ENCODE measurements around the gene GABBR2.

GABBR2 gene

DNA sequence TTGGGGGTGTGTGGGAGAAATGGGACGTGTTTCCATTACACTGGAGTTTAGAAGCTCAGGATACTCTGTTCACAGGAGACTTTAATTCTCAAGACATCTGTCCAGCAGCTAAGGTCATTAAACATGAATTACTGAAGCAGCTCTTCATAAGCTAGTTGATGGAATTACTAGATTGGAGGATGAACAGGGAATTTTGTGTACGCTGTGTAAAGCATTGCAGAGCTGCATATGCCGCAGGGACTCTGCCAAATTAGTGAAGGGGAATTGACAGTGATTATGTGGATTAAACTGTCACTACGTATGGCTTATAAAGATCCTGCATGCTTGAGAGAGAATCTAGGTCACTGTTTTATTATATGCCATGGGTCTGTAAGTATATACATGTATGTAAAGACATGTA, 275.8 kb downstream of the GABBR2 start:
- no peak for DNase-seq (ENCODE audit: low read depth)

DNA sequence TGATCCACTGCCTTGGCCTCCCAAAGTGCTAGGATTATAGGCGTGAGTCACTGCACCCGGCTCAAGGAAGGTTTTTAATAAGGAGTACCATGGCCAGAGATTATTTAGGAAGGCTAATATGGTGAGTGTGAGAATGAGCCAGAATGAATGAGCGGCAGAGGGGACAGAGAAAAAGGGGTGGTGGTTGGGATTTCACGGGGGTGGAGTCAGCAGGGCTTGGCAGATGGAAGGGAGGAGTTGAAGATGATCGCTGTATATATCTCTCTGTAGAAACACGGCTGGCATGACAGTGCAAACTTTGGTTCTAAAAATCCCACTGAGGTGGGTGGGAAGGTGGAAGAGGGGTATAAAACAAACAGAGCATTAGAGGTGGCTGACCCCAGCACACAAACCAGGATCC, 276.6 kb downstream of the GABBR2 start:
- no peak for DNase-seq (ENCODE audit: low read depth)

DNA sequence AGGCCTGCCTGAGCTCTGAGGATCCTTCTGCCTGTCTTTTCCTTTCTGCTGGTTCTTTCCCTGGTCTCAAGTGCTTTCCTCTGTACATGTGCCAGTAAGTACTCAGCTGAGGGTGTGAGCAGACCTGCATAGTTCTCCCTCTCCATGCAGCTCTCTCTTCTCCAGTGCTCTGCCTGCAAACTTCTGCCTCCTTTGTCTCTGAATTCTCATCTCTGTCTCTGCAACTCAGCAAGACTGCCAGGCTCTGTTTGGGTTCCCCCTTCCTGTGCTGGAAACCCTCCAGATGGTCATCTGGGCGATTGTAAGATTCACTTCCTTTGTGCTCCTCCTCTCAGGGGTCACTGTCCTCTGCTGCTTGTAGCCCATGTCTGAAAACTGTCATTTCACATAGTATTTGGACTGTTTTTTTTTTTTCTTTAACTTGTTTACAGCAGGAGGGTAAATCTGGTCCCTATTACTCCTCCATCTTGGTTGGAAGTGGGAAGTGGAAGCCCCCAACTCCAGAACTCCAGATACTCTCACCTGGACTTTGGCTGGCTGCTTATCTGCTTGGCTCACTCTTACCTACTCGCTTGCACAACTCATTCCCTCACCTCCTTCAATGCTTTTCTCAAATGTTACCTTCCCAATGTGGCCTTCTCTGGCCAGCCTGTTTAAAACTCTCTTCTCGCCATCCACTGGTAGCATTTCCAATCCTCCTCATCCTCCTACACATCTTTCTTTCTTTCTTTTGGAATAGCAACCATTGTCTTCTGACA, 278.0 kb downstream of the GABBR2 start:
- DNase-seq (ENCODE audit: low read depth), result no peak

DNA sequence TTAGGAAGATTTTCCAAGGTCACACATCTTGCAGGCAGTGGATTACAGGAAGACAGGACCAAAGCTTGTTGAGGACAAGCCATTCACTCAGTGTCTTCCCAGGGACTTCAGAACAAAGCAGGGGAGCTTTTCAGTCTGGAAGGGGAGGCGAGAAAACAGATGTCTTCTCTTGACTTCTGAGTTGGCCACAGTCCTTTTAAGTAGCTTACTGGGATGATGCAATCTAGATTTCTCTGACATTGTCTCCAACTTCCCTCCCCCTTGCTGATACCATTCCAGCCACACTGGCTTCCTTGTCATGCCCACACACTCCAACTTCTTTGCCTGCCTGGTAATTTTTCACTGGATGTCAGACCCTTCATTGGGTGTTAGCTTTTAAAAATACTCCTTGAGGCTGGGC, 279.1 kb downstream of the GABBR2 start:
- DNase-seq (ENCODE audit: low read depth), result no peak

DNA sequence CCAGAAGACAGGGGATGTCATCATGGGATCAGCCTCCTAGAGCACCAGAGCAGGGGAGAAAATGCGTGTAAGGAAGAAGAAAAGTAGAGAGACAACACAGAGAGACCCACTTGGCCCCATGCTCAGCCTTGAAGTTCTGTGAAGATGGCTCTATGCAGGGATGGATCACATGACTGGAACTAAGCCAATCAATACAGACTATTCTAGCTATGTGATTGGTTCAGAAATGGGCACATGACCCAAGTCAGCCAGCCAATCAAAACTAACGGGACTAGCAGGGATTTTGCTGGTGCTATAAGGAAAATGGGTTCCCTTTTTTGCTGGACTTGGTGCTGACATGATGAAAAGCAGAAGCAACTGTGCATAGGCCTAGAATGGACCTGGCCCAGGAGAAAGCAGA, 280.3 kb downstream of the GABBR2 start:
- no peak for DNase-seq (ENCODE audit: low read depth)

DNA sequence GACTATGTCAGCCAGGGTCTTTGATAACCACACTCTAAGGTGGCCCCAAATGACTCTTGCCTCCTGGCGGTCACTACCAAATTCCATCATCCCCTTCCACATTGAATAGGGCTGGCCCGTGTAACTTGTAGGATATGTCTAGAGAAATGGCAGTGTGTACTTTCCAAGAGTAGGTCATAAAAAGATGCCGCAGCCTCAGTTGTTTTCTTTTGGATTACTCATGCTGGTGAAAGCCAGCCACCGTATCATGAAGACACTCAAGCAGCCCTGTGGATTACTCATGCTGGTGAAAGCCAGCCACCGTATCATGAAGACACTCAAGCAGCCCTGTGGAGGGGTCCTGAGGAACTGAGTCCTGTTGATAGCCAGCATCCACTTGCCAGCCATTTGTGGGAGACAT, 281.2 kb downstream of the GABBR2 start:
- no peak for DNase-seq (ENCODE audit: low read depth)

DNA sequence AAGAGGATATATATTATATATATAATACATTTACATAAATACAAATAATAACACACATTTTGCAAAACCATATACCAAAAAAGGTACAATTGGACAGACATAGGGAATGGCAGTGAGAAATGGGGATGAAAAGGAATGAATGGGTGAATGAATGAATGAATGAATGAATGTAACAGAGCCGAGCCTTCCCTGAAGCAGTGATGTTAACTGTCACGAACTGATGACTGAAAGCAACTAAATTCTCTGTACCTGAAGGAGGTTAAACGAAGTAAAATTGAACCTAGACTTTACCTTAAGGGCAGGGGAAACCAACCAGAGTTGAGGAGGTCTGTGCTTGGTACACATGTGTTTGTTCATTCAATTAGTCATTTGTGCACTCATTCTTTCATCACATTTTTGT, 283.7 kb downstream of the GABBR2 start:
- DNase-seq (ENCODE audit: low read depth), result no peak

DNA sequence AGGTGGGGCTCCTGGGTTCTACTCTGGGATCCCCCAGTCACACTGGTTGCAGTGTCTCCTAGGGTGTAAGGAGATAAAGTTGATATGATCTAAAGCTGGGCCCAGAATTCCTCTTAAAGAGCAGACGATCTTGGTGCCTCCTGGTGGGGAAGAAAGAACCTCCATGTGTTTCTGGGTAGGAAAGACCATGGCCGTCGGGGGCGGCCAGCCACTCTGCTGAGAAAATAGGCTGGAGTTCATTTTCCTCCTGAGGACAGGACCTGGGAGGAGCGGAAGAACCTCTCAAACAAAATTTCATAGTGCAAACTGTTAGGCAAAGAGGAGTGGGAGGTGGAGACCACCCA, 289.5 kb downstream of the GABBR2 start:
- no peak for DNase-seq (ENCODE audit: low read depth)

DNA sequence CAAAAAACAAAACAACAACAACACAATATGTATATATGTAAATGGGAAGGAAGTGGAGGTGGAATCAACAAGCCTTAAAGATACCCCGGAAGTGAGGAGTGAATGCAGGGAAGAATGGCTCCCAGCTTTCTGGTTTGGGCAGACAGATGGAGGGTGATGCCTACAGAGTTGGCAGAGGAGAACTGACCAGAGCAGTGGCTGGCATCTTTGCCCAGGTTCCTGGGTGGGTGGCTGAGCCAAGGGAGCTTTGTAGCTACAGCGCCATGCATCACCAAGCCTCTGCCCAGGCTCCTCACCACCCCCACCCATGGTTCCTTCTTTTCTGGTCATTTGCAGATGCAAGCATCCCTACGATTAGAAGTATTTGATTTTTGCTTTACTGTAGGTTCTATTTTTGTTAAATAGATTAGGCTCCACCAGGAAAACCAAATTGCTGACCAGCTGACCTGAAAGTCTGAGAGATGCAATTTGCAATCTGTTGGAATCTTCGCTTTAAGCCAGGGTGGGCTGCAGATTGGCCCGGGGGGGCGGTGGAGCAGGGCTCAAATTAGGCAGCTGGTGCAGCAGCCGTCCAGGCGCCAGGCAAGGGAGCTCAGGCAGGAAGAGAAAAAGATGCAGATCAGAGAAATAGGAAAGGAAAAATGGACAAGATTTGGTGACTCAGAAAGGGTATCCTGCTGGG, 290.0 kb downstream of the GABBR2 start:
- no peak for DNase-seq (ENCODE audit: low read depth)

DNA sequence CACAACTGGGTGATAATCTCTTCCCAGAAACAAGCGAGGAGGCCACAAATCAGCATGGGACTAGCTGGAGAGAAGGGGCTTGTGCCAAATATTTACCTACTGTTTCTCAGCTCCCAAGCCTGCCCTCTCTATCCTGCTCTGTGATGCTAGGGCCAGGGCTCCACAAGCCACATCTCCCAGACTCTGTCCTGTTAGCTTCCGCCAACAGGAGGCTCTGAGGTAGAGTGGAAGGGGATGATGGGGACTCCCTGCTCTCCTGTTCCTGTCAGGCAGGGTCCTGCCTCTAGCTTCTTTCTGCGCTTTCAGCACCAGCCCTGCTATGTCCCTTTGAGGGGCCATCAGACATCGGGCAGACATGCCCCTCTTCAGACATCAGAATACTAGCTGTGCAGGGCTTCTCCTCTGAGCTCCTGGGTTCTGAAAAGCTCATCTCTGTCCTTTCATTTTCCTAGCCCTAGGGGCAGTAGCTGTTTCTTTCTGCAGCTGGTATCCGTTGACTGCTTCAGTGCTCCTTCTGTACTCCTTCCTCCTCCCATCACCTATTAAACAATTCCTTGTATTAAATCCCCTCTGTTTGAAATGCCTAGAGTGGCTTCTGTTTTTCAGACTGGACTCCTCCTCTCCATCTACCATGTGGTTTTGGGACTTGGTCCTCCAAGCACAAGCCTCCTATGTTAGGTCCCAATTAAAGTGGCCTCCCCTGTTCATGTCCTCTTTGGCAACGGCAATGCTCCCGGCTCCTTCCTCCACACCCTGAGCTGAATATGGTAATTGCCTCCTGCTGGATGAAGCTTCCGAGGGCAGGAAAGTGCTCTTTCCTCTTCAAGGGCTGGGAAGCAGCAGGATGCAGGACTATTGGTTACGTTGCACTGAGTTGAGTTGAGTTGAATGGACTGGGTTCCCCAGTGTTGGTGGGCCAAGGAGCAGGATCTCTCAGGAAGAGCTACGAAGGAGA, 292.2 kb downstream of the GABBR2 start:
- DNase-seq (ENCODE audit: low read depth), result no peak

DNA sequence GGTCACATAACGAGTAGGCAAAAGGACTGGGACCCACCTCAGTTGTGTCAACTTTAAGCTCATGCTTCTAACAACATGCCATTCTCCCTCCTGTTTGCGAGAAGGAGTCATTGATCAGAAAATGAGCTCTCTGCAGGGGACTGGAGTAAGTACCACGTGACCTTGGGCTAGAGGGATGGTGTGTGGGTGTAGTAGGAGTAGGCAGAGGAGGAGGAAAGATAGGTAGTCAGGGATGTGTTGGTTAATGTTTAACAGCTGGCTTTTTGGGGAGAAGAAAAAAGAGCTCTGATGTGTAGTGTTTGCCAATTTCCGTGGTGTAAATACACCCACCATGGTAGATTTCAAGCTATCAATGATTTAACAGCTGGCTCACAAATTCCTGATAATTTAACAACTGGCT, 293.0 kb downstream of the GABBR2 start:
- no peak for DNase-seq (ENCODE audit: low read depth)

DNA sequence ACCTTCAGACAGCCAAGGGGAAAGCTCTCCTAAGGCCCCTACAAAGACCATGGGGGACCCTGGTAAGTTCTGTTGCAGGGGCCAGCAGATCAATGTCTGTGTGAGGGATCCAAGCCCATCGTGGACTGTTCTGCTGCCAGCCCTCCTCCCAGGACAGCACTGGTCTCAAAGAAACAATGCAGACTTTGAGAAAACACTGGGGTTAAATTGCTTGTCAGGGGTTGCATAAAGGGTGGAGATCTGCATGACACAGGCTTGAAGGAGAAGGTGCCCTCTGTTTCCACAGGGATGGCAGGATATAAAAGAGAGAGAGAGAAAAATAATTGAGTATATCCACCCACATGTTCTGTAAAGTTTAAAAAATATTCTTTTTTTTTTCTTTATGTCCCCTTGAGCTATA, 295.7 kb downstream of the GABBR2 start:
- no peak for DNase-seq (ENCODE audit: low read depth)

DNA sequence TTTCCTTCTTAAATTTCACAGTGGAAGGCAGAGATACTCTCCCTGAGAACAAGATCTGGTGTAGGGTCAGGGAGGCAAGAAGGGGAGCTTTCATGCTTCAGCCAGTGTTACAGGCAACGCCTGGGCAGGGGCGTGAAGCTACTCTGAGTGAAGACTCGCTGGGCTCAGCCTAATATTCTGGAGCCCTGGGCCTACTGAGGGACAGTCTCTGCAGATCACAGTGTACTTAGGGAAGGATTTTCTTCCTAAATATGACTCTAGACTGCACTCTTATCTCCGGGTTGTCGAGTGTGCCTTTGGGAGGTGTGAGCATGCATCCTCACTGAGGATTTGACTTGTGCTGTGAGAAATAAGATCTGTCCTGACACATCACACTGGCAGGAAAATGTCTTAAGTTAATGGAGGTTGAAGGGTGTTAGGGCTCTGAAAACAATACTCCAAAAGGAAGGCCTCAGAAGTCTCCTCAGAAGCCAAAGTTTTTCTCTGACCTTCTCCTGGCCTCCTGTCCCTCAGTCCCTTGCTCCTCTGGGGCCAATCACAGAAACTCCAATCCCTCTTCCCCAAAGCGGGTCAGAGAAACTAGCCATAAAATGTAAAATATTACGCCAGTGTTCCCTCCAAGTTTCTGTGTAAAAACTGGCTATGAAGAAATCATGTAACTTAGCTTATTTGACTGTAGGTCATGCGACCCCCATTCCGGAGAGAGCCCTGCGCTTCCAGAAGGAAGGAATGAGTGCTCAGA, 296.5 kb downstream of the GABBR2 start:
- DNase-seq (ENCODE audit: low read depth), result no peak

DNA sequence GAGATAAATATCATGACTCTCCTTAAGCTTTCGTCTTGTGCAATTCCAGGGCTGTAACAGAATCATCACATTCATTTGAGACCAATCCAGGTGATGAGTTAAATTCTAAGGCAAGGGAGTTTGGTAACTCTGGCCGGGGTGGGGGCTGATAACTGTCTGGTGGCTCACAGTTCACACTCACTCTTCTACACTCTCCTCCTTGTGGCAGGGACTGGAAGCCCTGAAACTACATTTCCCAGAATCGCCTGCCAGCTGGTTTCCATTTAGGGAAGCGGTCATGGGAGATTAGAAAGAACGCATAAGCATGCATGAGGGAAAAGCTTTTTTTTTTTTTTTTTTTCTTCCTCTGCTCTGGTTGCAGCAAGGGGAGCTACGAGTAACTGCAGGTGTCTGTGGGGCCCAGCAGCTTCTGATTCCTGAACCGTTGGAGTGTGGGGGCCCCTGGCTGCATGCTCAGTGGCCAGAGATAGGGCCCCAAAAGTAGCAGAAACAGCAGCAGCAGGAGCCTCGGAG, 298.5 kb downstream of the GABBR2 start:
- peak; percentile 62 for DNase-seq (ENCODE audit: low read depth)

DNA sequence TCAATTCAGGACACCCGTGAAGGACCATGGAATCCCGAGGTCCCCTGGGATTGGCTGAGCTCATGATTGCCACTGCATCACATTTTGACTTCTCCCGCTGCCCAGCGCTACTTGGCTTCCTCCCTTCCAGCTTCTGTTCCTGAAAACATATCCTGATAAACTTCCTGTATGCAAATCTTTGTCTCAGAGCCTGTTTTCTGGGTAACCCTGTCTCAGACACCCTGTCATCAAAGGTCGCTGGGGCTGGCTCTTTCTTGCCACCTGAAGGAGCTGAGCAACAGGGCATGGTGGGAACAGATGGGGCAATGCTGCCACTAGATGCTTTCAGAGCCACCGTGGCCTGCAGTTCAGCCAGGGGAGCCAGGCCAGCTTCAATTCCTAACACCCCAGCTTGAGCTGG, 299.0 kb downstream of the GABBR2 start:
- no peak for DNase-seq (ENCODE audit: low read depth)

DNA sequence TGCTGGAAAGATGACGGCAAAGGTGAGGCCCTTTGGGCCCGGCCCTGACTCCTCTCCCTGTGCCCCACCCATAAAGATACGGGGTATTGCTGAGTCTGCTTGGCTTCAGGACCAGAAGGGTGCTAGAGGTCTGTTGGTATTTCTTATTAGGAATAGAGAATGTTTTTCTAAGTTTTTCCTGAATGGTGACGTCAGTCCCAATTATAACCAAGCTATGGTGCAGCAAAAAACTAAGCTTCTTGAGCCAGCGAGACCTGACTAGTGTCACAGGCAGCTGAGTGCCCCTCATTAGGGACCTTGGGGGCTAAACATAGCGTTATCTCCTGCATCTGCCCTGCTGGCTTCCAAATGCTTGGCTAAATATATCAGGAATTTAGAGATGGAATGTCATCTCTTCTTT, 302.3 kb downstream of the GABBR2 start:
- no peak for DNase-seq (ENCODE audit: low read depth)

DNA sequence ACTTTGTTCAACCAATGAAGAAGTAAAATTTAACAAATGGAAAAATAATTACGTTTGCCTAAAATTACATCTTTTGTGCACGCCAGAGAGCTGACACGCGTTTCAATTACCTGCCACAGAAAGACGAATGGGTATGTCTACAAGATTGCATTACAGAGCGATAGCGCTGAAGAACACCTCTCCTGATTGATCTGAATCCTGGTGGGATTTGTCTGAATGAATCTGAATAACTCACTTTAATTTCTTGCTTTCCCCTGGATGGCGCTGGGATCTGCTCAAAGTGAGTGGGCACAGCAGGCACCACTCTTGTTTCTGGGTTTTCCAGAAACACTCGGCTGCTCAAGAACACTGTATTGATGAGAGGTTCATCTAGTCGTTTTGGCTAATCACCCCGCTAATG, 304.5 kb downstream of the GABBR2 start:
- DNase-seq (ENCODE audit: low read depth), result no peak

DNA sequence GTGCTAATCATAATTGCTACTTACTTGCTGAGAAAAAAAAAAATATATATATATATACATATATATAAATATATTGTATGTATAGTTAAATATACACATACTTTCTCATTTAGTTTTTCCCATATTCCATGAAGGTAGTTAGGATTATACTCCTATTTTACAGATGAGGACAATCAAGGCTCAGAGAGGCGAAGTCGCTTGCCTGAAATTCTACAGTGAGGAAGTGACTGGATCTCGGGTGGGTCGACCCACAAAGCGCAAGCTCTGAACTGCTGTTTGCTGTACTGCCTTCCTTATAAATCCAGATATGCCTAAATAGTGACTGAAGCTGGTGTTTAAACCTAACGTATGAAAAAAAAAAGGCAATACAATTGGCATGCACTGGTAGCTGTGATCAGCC, 305.0 kb downstream of the GABBR2 start:
- DNase-seq (ENCODE audit: low read depth), result no peak

DNA sequence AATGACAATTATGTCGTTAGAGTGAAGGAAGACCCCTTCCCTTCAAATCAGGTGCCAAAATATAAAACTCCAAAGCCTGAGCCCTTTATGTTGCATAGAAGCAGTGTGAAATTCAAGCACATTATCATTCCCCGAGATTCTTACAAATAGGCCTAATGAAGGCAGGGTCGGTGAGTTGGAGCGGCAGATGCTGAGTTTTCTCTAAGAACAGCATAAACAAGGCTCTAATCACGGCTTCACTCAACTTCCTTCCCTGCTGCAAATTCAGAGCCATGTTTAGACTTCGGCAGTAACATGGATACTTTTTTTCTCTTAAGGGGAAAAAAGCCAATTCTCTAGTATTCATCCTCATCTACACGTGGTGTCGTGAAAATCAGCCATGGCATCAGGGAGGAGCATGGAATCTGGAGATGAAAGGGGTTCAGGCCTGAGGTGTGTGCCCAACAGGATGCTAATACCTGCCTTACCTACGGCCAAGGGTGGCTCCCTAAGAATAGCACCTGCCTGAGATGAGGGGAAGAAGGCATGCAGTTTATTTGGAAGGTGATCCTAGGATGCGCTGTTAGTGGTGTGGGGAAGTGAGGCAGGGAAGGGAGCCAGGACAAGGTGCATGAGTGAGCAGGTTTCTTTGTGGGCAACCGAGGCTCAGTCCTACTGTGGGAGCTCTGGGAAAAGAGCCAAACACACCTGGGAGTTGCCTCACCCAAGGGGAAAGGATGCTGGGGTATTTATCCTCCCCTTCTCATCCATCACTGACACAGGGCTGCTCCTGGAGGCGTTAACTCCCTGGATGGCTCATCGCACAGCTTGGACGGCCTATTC, 306.5 kb downstream of the GABBR2 start:
- no peak for DNase-seq (ENCODE audit: low read depth)

DNA sequence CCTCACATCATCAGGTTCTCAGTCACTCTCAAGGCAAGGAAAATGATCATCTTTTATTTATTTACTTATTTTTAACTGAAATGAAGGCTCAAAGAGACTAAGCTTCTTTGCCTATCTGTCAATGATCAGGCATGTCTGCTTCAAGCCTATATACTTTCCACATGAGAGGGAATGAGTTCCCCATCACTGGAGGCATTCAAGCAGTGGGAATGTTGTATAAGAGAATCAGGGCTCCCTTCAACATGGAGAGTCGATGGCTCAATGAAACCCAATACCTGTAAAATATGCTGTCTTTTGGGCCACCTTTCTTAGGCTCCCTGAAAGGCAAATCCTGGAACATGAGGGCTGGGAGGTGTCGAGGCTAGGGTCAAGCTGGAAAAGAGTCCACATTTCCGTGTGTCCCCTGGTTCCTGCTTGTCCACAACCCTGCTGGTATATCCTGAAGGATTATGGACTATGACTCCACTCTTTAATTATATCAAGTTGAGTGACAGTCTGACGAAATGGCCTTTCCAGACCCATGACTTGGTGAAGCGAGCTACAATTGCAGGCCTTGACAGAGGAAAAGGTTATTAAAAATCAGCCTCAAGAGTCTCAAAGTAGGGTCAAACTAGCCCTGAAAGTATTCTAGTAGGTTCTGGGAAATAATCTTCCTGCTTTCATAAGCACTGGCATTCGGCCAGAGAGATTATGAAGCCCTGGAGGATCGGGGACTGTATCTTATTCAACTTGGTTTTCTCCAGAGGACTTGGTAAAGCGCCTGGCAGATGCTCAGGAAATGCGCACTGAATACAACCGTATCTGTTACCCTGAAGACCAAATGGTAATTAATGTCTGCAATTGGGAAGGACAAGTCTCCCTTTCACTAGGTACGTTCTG, 307.4 kb downstream of the GABBR2 start:
- no peak for DNase-seq (ENCODE audit: low read depth)
